Astrocyte (in vitro differentiated cells and primary cell): ENCODE results near the gene ATP4B. TPM values are rescaled to one million over a fixed set of nuclear protein-coding genes. Genes with fewer than 3 reads are reported as not detected.

Source experiments
- DNase-seq: peaks from one replicate; pipeline ENCODE4 v3.0.0-alpha.2; 2010; ENCODE audit warnings: low read depth
- FAIRE-seq: peaks from 2 replicates; lab custom pipeline; 2011; peaks lifted over from hg19 to GRCh38; lab: Jason Lieb, UNC
- H2AFZ ChIP-seq: 2 replicates; pipeline ENCODE4 v1.6.0; 2012; ENCODE audit warnings: low read depth, low read length, inconsistent platforms
- H3K27ac ChIP-seq: 2 replicates; pipeline ENCODE4 v1.5.1; 2011; ENCODE audit warnings: low read depth, low read length, inconsistent platforms
- H3K27me3 ChIP-seq: 2 replicates; pipeline ENCODE4 v1.6.0; 2011; ENCODE audit warnings: low read length, inconsistent platforms; ENCODE audit not compliant: insufficient read depth
- H3K36me3 ChIP-seq: 2 replicates; pipeline ENCODE4 v1.5.1; 2011; ENCODE audit warnings: low read length, inconsistent platforms; ENCODE audit not compliant: insufficient read depth
- H3K4me1 ChIP-seq: 2 replicates; pipeline ENCODE4 v1.5.1; 2011; ENCODE audit warnings: low read length, inconsistent platforms; ENCODE audit not compliant: insufficient read depth
- H3K4me2 ChIP-seq: 2 replicates; pipeline ENCODE4 v1.6.0; 2012; ENCODE audit warnings: low read length, inconsistent platforms
- H3K4me3 ChIP-seq: 2 replicates; pipeline ENCODE4 v1.5.1; 2011; ENCODE audit warnings: low read depth, mild to moderate bottlenecking, low read length, inconsistent platforms; ENCODE audit not compliant: insufficient read depth
- H3K79me2 ChIP-seq: 2 replicates; pipeline ENCODE4 v1.6.0; 2012; ENCODE audit warnings: mild to moderate bottlenecking, low read length, inconsistent platforms; ENCODE audit not compliant: insufficient read depth
- H3K9ac ChIP-seq: 2 replicates; pipeline ENCODE4 v1.6.0; 2012; ENCODE audit warnings: mild to moderate bottlenecking, low read length, inconsistent platforms
- H3K9me3 ChIP-seq: 2 replicates; pipeline ENCODE4 v1.5.1; 2012; ENCODE audit warnings: low read depth, mild to moderate bottlenecking, low read length, inconsistent platforms; ENCODE audit not compliant: insufficient read depth
- H4K20me1 ChIP-seq: 2 replicates; pipeline ENCODE4 v1.6.0; 2012; ENCODE audit warnings: low read length, inconsistent platforms; ENCODE audit not compliant: insufficient read depth
- H3K27ac Mint-ChIP-seq: one replicate; pipeline ENCODE4 v1.8.0; 2021; ENCODE audit warnings: mild to moderate bottlenecking, mixed read lengths; ENCODE audit not compliant: unreplicated experiment
- H3K27me3 Mint-ChIP-seq: one replicate; pipeline ENCODE4 v1.8.0; 2021; ENCODE audit warnings: low read depth, mixed read lengths; ENCODE audit not compliant: unreplicated experiment
- H3K36me3 Mint-ChIP-seq: one replicate; pipeline ENCODE4 v1.8.0; 2021; ENCODE audit warnings: low read depth, mixed read lengths; ENCODE audit not compliant: unreplicated experiment
- H3K4me1 Mint-ChIP-seq: one replicate; pipeline ENCODE4 v1.8.0; 2021; ENCODE audit warnings: low read depth, mixed read lengths; ENCODE audit not compliant: unreplicated experiment
- H3K4me3 Mint-ChIP-seq: one replicate; pipeline ENCODE4 v1.8.0; 2021; ENCODE audit warnings: mild to moderate bottlenecking, moderate library complexity, mixed read lengths; ENCODE audit not compliant: unreplicated experiment
- H3K9me3 Mint-ChIP-seq: one replicate; pipeline ENCODE4 v1.8.0; 2021; ENCODE audit warnings: mild to moderate bottlenecking, mixed read lengths; ENCODE audit not compliant: unreplicated experiment
- CTCF ChIP-seq: IDR thresholded peaks from 2 replicates; pipeline ENCODE4 v1.5.1; 2011; ENCODE audit warnings: low read depth, mild to moderate bottlenecking, inconsistent platforms, low read length, moderate library complexity; ENCODE audit not compliant: insufficient read depth
- EZH2 ChIP-seq: IDR thresholded peaks from 2 replicates; pipeline ENCODE4 v1.6.1; 2012; ENCODE audit warnings: mild to moderate bottlenecking, low read length, inconsistent platforms; ENCODE audit not compliant: insufficient read depth
- total RNA-seq: library from RNA; stranded (reverse); gene quantifications from 2 replicates; pipeline ENCODE4 v1.2.1, GENCODE V29; 2021

ATP4B gene
- total RNA-seq, 1 donor from 2014 or later: not detected

- Histone ChIP-seq H3K27me3 (no peaks in the 10 kb centered on the region), H3K9me3 (no peaks in the 10 kb centered on the region), H2AFZ (no peak overlapping the region), H3K4me3 (no peak overlapping the region), H3K9ac (no peak overlapping the region), H3K36me3 (no peaks in the 10 kb centered on the region), H4K20me1 (no peaks in the 10 kb centered on the region), H3K79me2 (no peaks in the 10 kb centered on the region), H3K27ac (no peak overlapping the region), H3K4me1 (peaks cover 5% of the 10 kb centered on the region), H3K4me2 (no peak overlapping the region)
- FAIRE-seq (no peak), DNase-seq (no peak)
- H3K27ac Mint-ChIP-seq: no peak overlapping the region
- TF ChIP-seq EZH2: no peak
- no peak for TF ChIP-seq CTCF
- no peak overlapping the region for H3K4me3 Mint-ChIP-seq
- H3K27me3 Mint-ChIP-seq: no peaks in the 10 kb centered on the region
- H3K9me3 Mint-ChIP-seq: no peaks in the 10 kb centered on the region
- peaks cover 6% of the 10 kb centered on the region for H3K4me1 Mint-ChIP-seq
- H3K36me3 Mint-ChIP-seq: peaks cover 2% of the 10 kb centered on the region
Observed at GRCh38 chr13:113651511-113652403, 6.2 kb downstream of the ATP4B start.

- no peak overlapping the region for H3K27ac Mint-ChIP-seq
- TF ChIP-seq EZH2: no peak
- no peak overlapping the region for H3K4me3 Mint-ChIP-seq
- H3K27ac ChIP-seq: no peak overlapping the region
- no peaks in the 10 kb centered on the region for H3K27me3 Mint-ChIP-seq
- no peak overlapping the region for H2AFZ ChIP-seq
- DNase-seq (no peak), FAIRE-seq (no peak)
- H3K79me2 ChIP-seq: no peaks in the 10 kb centered on the region
- H3K4me1 Mint-ChIP-seq: peaks cover 6% of the 10 kb centered on the region
- H3K4me3 ChIP-seq: no peak overlapping the region
- H4K20me1 ChIP-seq: no peaks in the 10 kb centered on the region
- H3K36me3 Mint-ChIP-seq: peaks cover 2% of the 10 kb centered on the region
- H3K36me3 ChIP-seq: no peaks in the 10 kb centered on the region
- H3K9me3 ChIP-seq: no peaks in the 10 kb centered on the region
- H3K9me3 Mint-ChIP-seq: no peaks in the 10 kb centered on the region
- peaks cover 5% of the 10 kb centered on the region for H3K4me1 ChIP-seq
- H3K27me3 ChIP-seq: no peaks in the 10 kb centered on the region
- H3K4me2 ChIP-seq: no peak overlapping the region
- H3K9ac ChIP-seq: no peak overlapping the region
Observed at GRCh38 chr13:113650731-113651148, 7.3 kb downstream of the ATP4B start.

GRCh38 chr13:113650275-113650674, 7.7 kb downstream of the ATP4B start:
- no peak overlapping the region for H3K27ac ChIP-seq
- Mint-ChIP-seq H3K27ac (no peak overlapping the region), H3K4me3 (no peak overlapping the region), H3K4me1 (peaks cover 6% of the 10 kb centered on the region), H3K27me3 (no peaks in the 10 kb centered on the region), H3K36me3 (no peaks in the 10 kb centered on the region), H3K9me3 (no peaks in the 10 kb centered on the region)
- no peak overlapping the region for H3K4me2 ChIP-seq
- H3K27me3 ChIP-seq: no peaks in the 10 kb centered on the region
- DNase-seq: no peak
- H3K36me3 ChIP-seq: no peaks in the 10 kb centered on the region
- H2AFZ ChIP-seq: no peak overlapping the region
- H3K9ac ChIP-seq: no peak overlapping the region
- H3K4me1 ChIP-seq: peaks cover 5% of the 10 kb centered on the region
- H3K79me2 ChIP-seq: no peaks in the 10 kb centered on the region
- no peak for FAIRE-seq
- no peaks in the 10 kb centered on the region for H3K9me3 ChIP-seq
- no peak overlapping the region for H3K4me3 ChIP-seq
- H4K20me1 ChIP-seq: no peaks in the 10 kb centered on the region
- no peak for TF ChIP-seq EZH2
- no peak for TF ChIP-seq CTCF
